CD4-positive, alpha-beta T cell treated with Interleukin-4 for 1 hour (primary cell): Measurements from ENCODE around the gene XPO6.

Experiments
- DNase-seq, 2 donors: peaks; one replicate each; pipeline ENCODE4 v3.0.0-alpha.2; 2020 to 2022

XPO6 gene

GRCh38 chr16:28207399-28207798 is 4.4 kb downstream of the XPO6 start:
- no peak for DNase-seq

GRCh38 chr16:28205974-28206373 is 5.8 kb downstream of the XPO6 start:
- no peak for DNase-seq

GRCh38 chr16:28205117-28205899 is 6.5 kb downstream of the XPO6 start:
- DNase-seq = no peak

- no peak for DNase-seq
Measured at GRCh38 chr16:28204622-28205021, 7.1 kb downstream of the XPO6 start.

- no peak for DNase-seq
Measured at GRCh38 chr16:28204204-28204603, 7.6 kb downstream of the XPO6 start.

- peak in 1 of 2 donors; percentile 38 for DNase-seq
Measured at GRCh38 chr16:28202147-28202746, 9.5 kb downstream of the XPO6 start.

GRCh38 chr16:28200661-28201060 is 11.1 kb downstream of the XPO6 start:
- no peak for DNase-seq

GRCh38 chr16:28196387-28196987 is 15.3 kb downstream of the XPO6 start:
- DNase-seq = no peak

GRCh38 chr16:28195859-28196258 is 15.9 kb downstream of the XPO6 start:
- no peak for DNase-seq

- DNase-seq = peak in 1 of 2 donors; percentile 43
Measured at GRCh38 chr16:28193530-28194423, 18.0 kb downstream of the XPO6 start.

- peak; percentile 85 for DNase-seq
Measured at GRCh38 chr16:28192806-28193529, 18.8 kb downstream of the XPO6 start.

- DNase-seq = no peak
Measured at GRCh38 chr16:28191364-28191960, 20.3 kb downstream of the XPO6 start.

GRCh38 chr16:28189245-28189644 is 22.5 kb downstream of the XPO6 start:
- peak; percentile 47 to 57 for DNase-seq

- peak in 1 of 2 donors; percentile 48 for DNase-seq
Measured at GRCh38 chr16:28188085-28188916, 23.5 kb downstream of the XPO6 start.

- peak; percentile 44 to 77 for DNase-seq
Measured at GRCh38 chr16:28187595-28188004, 24.2 kb downstream of the XPO6 start.

- DNase-seq = peak in 1 of 2 donors; percentile 59
Measured at GRCh38 chr16:28186752-28187151, 25.0 kb downstream of the XPO6 start.

- DNase-seq = no peak
Measured at GRCh38 chr16:28185696-28186095, 26.1 kb downstream of the XPO6 start.

- no peak for DNase-seq
Measured at GRCh38 chr16:28184625-28185024, 27.1 kb downstream of the XPO6 start.

GRCh38 chr16:28183930-28184329 is 27.8 kb downstream of the XPO6 start:
- no peak for DNase-seq

- DNase-seq = no peak
Measured at GRCh38 chr16:28183484-28183883, 28.3 kb downstream of the XPO6 start.

GRCh38 chr16:28182801-28183200 is 29.0 kb downstream of the XPO6 start:
- no peak for DNase-seq
